ENCODE measurements around the gene SMYD5. TPM values are rescaled to one million over a fixed set of nuclear protein-coding genes. Genes with fewer than 3 reads are reported as not detected.
"Not testable (repeated sequence)": the region's sequence is repeated elsewhere in the genome, so short reads cannot be mapped to it uniquely, and the experiment has no call there.

Gene SMYD5
- 10 to 100 TPM; 25.1 to 76.2 (median 42.7) TPM for total RNA-seq
- 10 to 100 TPM; 25.6 to 28.0 TPM for polyA plus RNA-seq
- 53.7 reads per million, percentile 73 among the genes with 10 or more reads in this experiment for total RNA-seq

GRCh38 chr2:73214120-73215035 is at the start of gene SMYD5:
TSS of gene SMYD5 (plus strand) at chr2:73214245. CDS start at chr2:73214267, 22 bp downstream.
- peak; percentile 83 to 93 (median 91) for DNase-seq
- H3K27ac ChIP-seq (ENCODE audit: low read depth, low read length), result peak within 1 kb of the TSS; percentile 74
- H3K27me3 ChIP-seq (ENCODE audit: control insufficient read depth in 2 of 2, insufficient read depth in 2 of 2, low read length in 2 of 2), result no peaks in the 10 kb centered on the region
- POLR2A ChIA-PET, result interaction anchor here (0.5 to 2.9 kb wide), 6 partner anchors 15 to 1996 kb away, joined by 3 to 34 read pairs (median 4); partner anchors contain the start of genes CCT7, PRADC1 and RAB11FIP5
- peak; percentile 98 for ATAC-seq
- Mint-ChIP-seq H3K4me1 (peaks cover 16 to 44% (median 37%) of the 10 kb centered on the region in 7 donors), H3K27me3 (peaks cover 0 to 3% (median 0%) of the 10 kb centered on the region in 5 donors), H3K36me3 (peaks cover 0 to 5% (median 0%) of the 10 kb centered on the region in 5 donors), H3K9me3 (no peaks in the 10 kb centered on the region), H3K4me3 (peak within 1 kb of the TSS; percentile 79 to 99 (median 94)), H3K27ac (peak within 1 kb of the TSS; percentile 86 to 98 (median 96))
- H3K4me3 ChIP-seq (ENCODE audit: low read length), result peak within 1 kb of the TSS; percentile 73
- H3K36me3 ChIP-seq (ENCODE audit: control insufficient read depth in 2 of 3, insufficient read depth in 3 of 3, low read length in 3 of 3), result peaks cover 0 to 21% (median 3%) of the 10 kb centered on the region in 3 experiments
- intact Hi-C loops (cut with micrococcal nuclease), result loop anchor here (1.0 to 5.0 kb wide), 11 partner anchors 19 to 1987 kb away; partner anchors contain the start of genes ALMS1 (in 2 of the 2), SFXN5 (in 2 of the 2), CCT7 (in 1 of the 2) and PAIP2B (in 1 of the 2)
- CTCF ChIA-PET, result interaction anchor here (1.2 to 1.7 kb wide), 4 partner anchors 10 to 76 kb away, joined by 4 to 5 read pairs (median 5); no protein-coding TSS in a partner anchor
- peaks cover 14 to 18% of the 10 kb centered on the region in 2 donors for H3K4me1 ChIP-seq (ENCODE audit: control insufficient read depth in 2 of 2, insufficient read depth in 2 of 2, low read length in 2 of 2)
- H3K9me3 ChIP-seq (ENCODE audit: control insufficient read depth in 2 of 3, low read length in 3 of 3), result no peaks in the 10 kb centered on the region

- DNase-seq; H3K27me3 Mint-ChIP-seq; H3K4me3 Mint-ChIP-seq; H3K9me3 Mint-ChIP-seq; ATAC-seq; H3K36me3 Mint-ChIP-seq; H3K4me1 ChIP-seq (ENCODE audit: control insufficient read depth in 2 of 2, insufficient read depth in 2 of 2, low read length in 2 of 2); H3K9me3 ChIP-seq (ENCODE audit: control insufficient read depth in 2 of 3, low read length in 3 of 3); H3K27ac ChIP-seq (ENCODE audit: low read depth, low read length); intact Hi-C loops (cut with micrococcal nuclease); CTCF ChIA-PET; POLR2A ChIA-PET; H3K36me3 ChIP-seq (ENCODE audit: control insufficient read depth in 2 of 3, insufficient read depth in 3 of 3, low read length in 3 of 3); H3K4me1 Mint-ChIP-seq; H3K27ac Mint-ChIP-seq; H3K4me3 ChIP-seq (ENCODE audit: low read length); H3K27me3 ChIP-seq (ENCODE audit: control insufficient read depth in 2 of 2, insufficient read depth in 2 of 2, low read length in 2 of 2): not testable (repeated sequence)
Measured at GRCh38 chr2:73165978-73166377, 48.1 kb upstream of the SMYD5 start.

GRCh38 chr2:73166813-73167212 is 47.2 kb upstream of the SMYD5 start:
- H3K4me3 Mint-ChIP-seq; H3K36me3 ChIP-seq (ENCODE audit: control insufficient read depth in 2 of 3, insufficient read depth in 3 of 3, low read length in 3 of 3); CTCF ChIA-PET; H3K27me3 Mint-ChIP-seq; H3K9me3 ChIP-seq (ENCODE audit: control insufficient read depth in 2 of 3, low read length in 3 of 3); H3K9me3 Mint-ChIP-seq; intact Hi-C loops (cut with micrococcal nuclease); H3K4me3 ChIP-seq (ENCODE audit: low read length); H3K36me3 Mint-ChIP-seq; ATAC-seq; H3K27ac Mint-ChIP-seq; H3K27me3 ChIP-seq (ENCODE audit: control insufficient read depth in 2 of 2, insufficient read depth in 2 of 2, low read length in 2 of 2); DNase-seq; POLR2A ChIA-PET; H3K27ac ChIP-seq (ENCODE audit: low read depth, low read length); H3K4me1 ChIP-seq (ENCODE audit: control insufficient read depth in 2 of 2, insufficient read depth in 2 of 2, low read length in 2 of 2); H3K4me1 Mint-ChIP-seq: not testable (repeated sequence)

GRCh38 chr2:73168348-73168747 is 45.7 kb upstream of the SMYD5 start:
- H3K27me3 ChIP-seq (ENCODE audit: control insufficient read depth in 2 of 2, insufficient read depth in 2 of 2, low read length in 2 of 2); H3K27ac ChIP-seq (ENCODE audit: low read depth, low read length); DNase-seq; H3K4me3 Mint-ChIP-seq; H3K9me3 ChIP-seq (ENCODE audit: control insufficient read depth in 2 of 3, low read length in 3 of 3); H3K9me3 Mint-ChIP-seq; intact Hi-C loops (cut with micrococcal nuclease); H3K4me3 ChIP-seq (ENCODE audit: low read length); H3K27me3 Mint-ChIP-seq; H3K36me3 Mint-ChIP-seq; H3K27ac Mint-ChIP-seq; H3K4me1 Mint-ChIP-seq; H3K36me3 ChIP-seq (ENCODE audit: control insufficient read depth in 2 of 3, insufficient read depth in 3 of 3, low read length in 3 of 3); ATAC-seq; H3K4me1 ChIP-seq (ENCODE audit: control insufficient read depth in 2 of 2, insufficient read depth in 2 of 2, low read length in 2 of 2); POLR2A ChIA-PET: not testable (repeated sequence)
- CTCF ChIA-PET, result interaction anchor here (1.6 kb wide), 1 partner anchor 9 kb away, joined by 3 read pairs; no protein-coding TSS in a partner anchor

GRCh38 chr2:73170341-73170740 is 43.7 kb upstream of the SMYD5 start:
- ATAC-seq, POLR2A ChIA-PET: not testable (repeated sequence)

GRCh38 chr2:73172963-73173362 is 41.1 kb upstream of the SMYD5 start:
- Mint-ChIP-seq H3K27me3 (peaks cover 0 to 44% (median 15%) of the 10 kb centered on the region in 5 donors), H3K4me3 (no peak overlapping the region), H3K4me1 (peaks cover 9 to 14% (median 12%) of the 10 kb centered on the region in 7 donors), H3K9me3 (peaks cover 0 to 3% (median 0%) of the 10 kb centered on the region in 11 donors), H3K36me3 (no peaks in the 10 kb centered on the region), H3K27ac (no peak overlapping the region)
- Histone ChIP-seq H3K4me1 (ENCODE audit: control insufficient read depth in 2 of 2, insufficient read depth in 2 of 2, low read length in 2 of 2) (peaks cover 15 to 20% of the 10 kb centered on the region in 2 donors), H3K9me3 (ENCODE audit: control insufficient read depth in 2 of 3, low read length in 3 of 3) (no peaks in the 10 kb centered on the region), H3K27me3 (ENCODE audit: control insufficient read depth in 2 of 2, insufficient read depth in 2 of 2, low read length in 2 of 2) (no peaks in the 10 kb centered on the region), H3K4me3 (ENCODE audit: low read length) (no peak overlapping the region), H3K27ac (ENCODE audit: low read depth, low read length) (no peak overlapping the region), H3K36me3 (ENCODE audit: control insufficient read depth in 2 of 3, insufficient read depth in 3 of 3, low read length in 3 of 3) (no peaks in the 10 kb centered on the region)
- ChIA-PET POLR2A (interaction anchor here (0.7 kb wide), 1 partner anchor 61 kb away, joined by 5 read pairs; the partner anchor contains the start of gene CCT7), CTCF (interaction anchor here (0.6 kb wide), 1 partner anchor 16 kb away, joined by 4 read pairs; no protein-coding TSS in a partner anchor)
- DNase-seq, result peak in 1 of 9 donors; percentile 57
- no peak for ATAC-seq
- intact Hi-C loops (cut with micrococcal nuclease), result no loop called here

More at GRCh38 chr2:73170341-73170740, 43.7 kb upstream of the SMYD5 start:
- intact Hi-C loops (cut with micrococcal nuclease); DNase-seq; H3K27ac Mint-ChIP-seq; H3K27me3 ChIP-seq (ENCODE audit: control insufficient read depth in 2 of 2, insufficient read depth in 2 of 2, low read length in 2 of 2); H3K4me1 Mint-ChIP-seq; H3K36me3 ChIP-seq (ENCODE audit: control insufficient read depth in 2 of 3, insufficient read depth in 3 of 3, low read length in 3 of 3); H3K4me1 ChIP-seq (ENCODE audit: control insufficient read depth in 2 of 2, insufficient read depth in 2 of 2, low read length in 2 of 2); H3K9me3 Mint-ChIP-seq; H3K4me3 ChIP-seq (ENCODE audit: low read length); H3K36me3 Mint-ChIP-seq; H3K27ac ChIP-seq (ENCODE audit: low read depth, low read length); H3K4me3 Mint-ChIP-seq; H3K9me3 ChIP-seq (ENCODE audit: control insufficient read depth in 2 of 3, low read length in 3 of 3); CTCF ChIA-PET: not testable (repeated sequence)
- H3K27me3 Mint-ChIP-seq, result peaks cover 0 to 20% (median 3%) of the 10 kb centered on the region in 5 donors

All from naive thymus-derived CD4-positive, alpha-beta T cell (primary cell).